ENCODE results near the gene VMA21. TPM values are rescaled to one million over a fixed set of nuclear protein-coding genes. Genes with fewer than 3 reads are reported as not detected.
A peak's percentile ranks its signal among the peaks of the same experiment; 100 is the strongest.

The VMA21 gene
- total RNA-seq, 1 donor from 2014 or later: 21.6 TPM

DNA sequence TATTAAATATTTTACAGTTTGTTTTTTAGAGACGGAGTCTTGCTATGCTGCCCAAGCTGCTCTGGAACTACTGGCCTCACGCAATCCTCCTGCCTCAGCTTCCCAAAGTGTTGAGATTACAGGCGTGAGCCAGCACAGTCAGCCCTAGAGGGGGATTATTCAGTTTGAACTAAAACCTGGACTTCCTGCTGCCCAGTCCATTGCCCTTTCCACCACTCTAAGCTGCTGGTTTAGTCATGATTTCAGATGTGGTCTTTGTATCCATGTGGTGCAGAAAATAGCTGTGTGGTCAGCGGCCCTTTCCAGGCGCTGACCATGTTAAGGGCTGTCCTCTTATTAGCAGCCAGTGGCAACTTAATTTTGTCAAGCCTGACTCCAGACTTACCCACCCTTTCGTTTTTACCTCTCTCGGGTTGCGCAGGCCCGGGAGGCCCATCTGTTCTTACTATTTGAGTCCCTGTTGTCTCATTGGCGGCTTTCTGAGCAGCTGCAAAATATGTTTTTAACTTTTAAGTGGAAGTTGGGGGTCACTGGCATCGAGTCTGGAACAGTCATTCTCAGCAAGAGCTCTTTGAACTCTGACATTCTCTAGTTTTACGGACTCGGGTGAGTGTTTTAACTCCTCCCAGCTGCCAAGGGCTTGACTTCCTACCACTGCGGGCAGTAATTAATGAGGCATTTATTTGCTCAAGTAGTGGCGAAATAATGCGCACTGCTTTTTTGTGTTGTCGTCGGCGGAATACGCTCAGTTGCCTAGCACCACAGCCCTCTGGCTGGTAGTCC is 773 bp upstream of the VMA21 start:
- intact Hi-C loops (cut with DNase I): no loop called here
- no peaks in the 10 kb centered on the region for H3K27me3 ChIP-seq
- peaks cover 16% of the 10 kb centered on the region for H3K4me1 ChIP-seq
- no peaks in the 10 kb centered on the region for H3K9me3 ChIP-seq
- no peak for DNase-seq (ENCODE audit: extremely low spot score in 2 of 2)
- H3K36me3 ChIP-seq: no peaks in the 10 kb centered on the region
- H3K27ac ChIP-seq: peak overlapping the region; percentile 85
- TF ChIP-seq POLR2A (IDR thresholded peaks at IDR 0.05) (no peak), POLR2AphosphoS5 (IDR thresholded peaks at IDR 0.05; ENCODE audit: insufficient read depth in 1 of 2, low read depth in 1 of 2) (no peak)
- H3K4me3 ChIP-seq: peak overlapping the region; percentile 59 to 74

GRCh38 chrX:151397741-151398070 is 700 bp downstream of the VMA21 start:
- intact Hi-C loops (cut with DNase I): no loop called here
- no peak for DNase-seq (ENCODE audit: extremely low spot score in 2 of 2)

DNA sequence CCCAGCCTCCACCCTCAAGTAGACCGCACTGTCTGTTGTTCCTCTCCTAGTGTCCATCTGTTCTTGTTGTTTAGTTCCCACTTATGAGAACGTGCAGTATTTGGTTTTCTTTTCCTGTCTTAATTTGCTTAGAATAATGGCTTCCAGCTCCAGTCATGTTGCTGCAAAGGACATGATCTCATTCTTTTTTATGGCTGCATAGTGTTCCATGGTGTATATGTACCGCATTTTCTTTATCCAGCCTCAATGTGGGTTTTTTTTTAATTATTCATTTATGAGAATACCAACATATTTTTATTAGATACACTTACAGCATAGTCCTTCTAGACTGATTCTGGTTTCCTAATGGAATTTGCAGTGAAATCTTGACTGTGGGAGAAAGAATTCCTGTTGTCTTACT is 1.3 kb downstream of the VMA21 start:
- Histone ChIP-seq H3K36me3 (no peaks in the 10 kb centered on the region), H3K4me1 (peaks cover 16% of the 10 kb centered on the region), H3K4me3 (no peak overlapping the region), H3K9me3 (no peaks in the 10 kb centered on the region), H3K27ac (no peak overlapping the region), H3K27me3 (no peaks in the 10 kb centered on the region)
- DNase-seq (ENCODE audit: extremely low spot score in 2 of 2): no peak
- no peak for TF ChIP-seq POLR2A (IDR thresholded peaks at IDR 0.05)
- TF ChIP-seq, protein P1, sequence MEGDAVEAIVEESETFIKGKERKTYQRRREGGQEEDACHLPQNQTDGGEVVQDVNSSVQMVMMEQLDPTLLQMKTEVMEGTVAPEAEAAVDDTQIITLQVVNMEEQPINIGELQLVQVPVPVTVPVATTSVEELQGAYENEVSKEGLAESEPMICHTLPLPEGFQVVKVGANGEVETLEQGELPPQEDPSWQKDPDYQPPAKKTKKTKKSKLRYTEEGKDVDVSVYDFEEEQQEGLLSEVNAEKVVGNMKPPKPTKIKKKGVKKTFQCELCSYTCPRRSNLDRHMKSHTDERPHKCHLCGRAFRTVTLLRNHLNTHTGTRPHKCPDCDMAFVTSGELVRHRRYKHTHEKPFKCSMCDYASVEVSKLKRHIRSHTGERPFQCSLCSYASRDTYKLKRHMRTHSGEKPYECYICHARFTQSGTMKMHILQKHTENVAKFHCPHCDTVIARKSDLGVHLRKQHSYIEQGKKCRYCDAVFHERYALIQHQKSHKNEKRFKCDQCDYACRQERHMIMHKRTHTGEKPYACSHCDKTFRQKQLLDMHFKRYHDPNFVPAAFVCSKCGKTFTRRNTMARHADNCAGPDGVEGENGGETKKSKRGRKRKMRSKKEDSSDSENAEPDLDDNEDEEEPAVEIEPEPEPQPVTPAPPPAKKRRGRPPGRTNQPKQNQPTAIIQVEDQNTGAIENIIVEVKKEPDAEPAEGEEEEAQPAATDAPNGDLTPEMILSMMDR (IDR thresholded peaks at IDR 0.05): no peak
- TF ChIP-seq POLR2AphosphoS5 (IDR thresholded peaks at IDR 0.05; ENCODE audit: insufficient read depth in 1 of 2, low read depth in 1 of 2): no peak
- intact Hi-C loops (cut with DNase I): no loop called here

More at GRCh38 chrX:151397741-151398070, 700 bp downstream of the VMA21 start:
- H3K4me3 ChIP-seq: peak overlapping the region; percentile 59 to 74
- no peaks in the 10 kb centered on the region for H3K9me3 ChIP-seq
- no peaks in the 10 kb centered on the region for H3K27me3 ChIP-seq
- peak overlapping the region; percentile 85 for H3K27ac ChIP-seq
- TF ChIP-seq POLR2A (IDR thresholded peaks at IDR 0.05): no peak
- TF ChIP-seq, protein P1 (IDR thresholded peaks at IDR 0.05): no peak
- TF ChIP-seq POLR2AphosphoS5 (IDR thresholded peaks at IDR 0.05; ENCODE audit: insufficient read depth in 1 of 2, low read depth in 1 of 2): no peak
- peaks cover 16% of the 10 kb centered on the region for H3K4me1 ChIP-seq
- H3K36me3 ChIP-seq: no peaks in the 10 kb centered on the region

GRCh38 chrX:151402719-151403390 is 5.8 kb downstream of the VMA21 start:
- intact Hi-C loops (cut with DNase I): no loop called here
- Histone ChIP-seq H3K36me3 (peaks cover 0 to 2% of the 10 kb centered on the region in 2 donors), H3K9me3 (no peaks in the 10 kb centered on the region), H3K27ac (no peak overlapping the region), H3K4me3 (no peak overlapping the region), H3K27me3 (no peaks in the 10 kb centered on the region), H3K4me1 (peaks cover 5% of the 10 kb centered on the region)
- DNase-seq (ENCODE audit: extremely low spot score in 2 of 2): no peak
- TF ChIP-seq POLR2AphosphoS5 (IDR thresholded peaks at IDR 0.05; ENCODE audit: insufficient read depth in 1 of 2, low read depth in 1 of 2) (no peak), POLR2A (IDR thresholded peaks at IDR 0.05) (no peak)
- TF ChIP-seq, protein P1 (IDR thresholded peaks at IDR 0.05): no peak

DNA sequence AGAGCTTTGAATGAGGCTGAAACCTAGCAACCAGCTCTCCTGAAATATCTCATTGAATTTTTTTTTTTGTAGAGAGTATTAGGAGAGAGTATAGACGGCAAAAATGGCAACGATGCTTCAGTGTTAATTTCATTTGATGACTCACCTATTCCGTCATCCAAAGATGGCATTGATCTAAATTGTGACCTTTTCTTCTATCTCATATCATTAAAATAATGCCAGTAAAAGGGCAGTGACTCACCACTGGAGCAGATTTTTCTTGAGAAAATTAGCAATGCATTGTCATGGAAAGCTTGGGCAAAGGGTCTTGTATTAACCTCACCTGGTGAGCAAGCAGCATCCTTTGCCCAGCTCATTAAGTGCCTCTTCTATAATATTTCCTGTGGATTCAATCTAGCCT is 19.6 kb downstream of the VMA21 start:
- no peaks in the 10 kb centered on the region for H3K4me1 ChIP-seq
- intact Hi-C loops (cut with DNase I): no loop called here
- no peak for DNase-seq (ENCODE audit: extremely low spot score in 2 of 2)
- no peak overlapping the region for H3K27ac ChIP-seq
- no peak overlapping the region for H3K4me3 ChIP-seq
- no peaks in the 10 kb centered on the region for H3K36me3 ChIP-seq
- no peak for TF ChIP-seq POLR2A (IDR thresholded peaks at IDR 0.05)
- TF ChIP-seq POLR2AphosphoS5 (IDR thresholded peaks at IDR 0.05; ENCODE audit: insufficient read depth in 1 of 2, low read depth in 1 of 2): no peak
- TF ChIP-seq, protein P1 (IDR thresholded peaks at IDR 0.05): no peak
- H3K9me3 ChIP-seq: no peaks in the 10 kb centered on the region
- H3K27me3 ChIP-seq: no peaks in the 10 kb centered on the region

All from vagina (tissue), 2 donors.